A204.1 (cell line): ENCODE data around the gene LMOD3.

Source experiments
- FAIRE-seq: peaks from 2 replicates; lab custom pipeline; 2012; peaks lifted over from hg19 to GRCh38; lab: Jason Lieb, UNC

The LMOD3 gene

GRCh38 chr3:69091389-69092029 lies 30.9 kb downstream of the LMOD3 start:
- no peak for FAIRE-seq

- no peak for FAIRE-seq
These were observed 32.4 kb downstream of the LMOD3 start for GRCh38 chr3:69090021-69090420.

DNA sequence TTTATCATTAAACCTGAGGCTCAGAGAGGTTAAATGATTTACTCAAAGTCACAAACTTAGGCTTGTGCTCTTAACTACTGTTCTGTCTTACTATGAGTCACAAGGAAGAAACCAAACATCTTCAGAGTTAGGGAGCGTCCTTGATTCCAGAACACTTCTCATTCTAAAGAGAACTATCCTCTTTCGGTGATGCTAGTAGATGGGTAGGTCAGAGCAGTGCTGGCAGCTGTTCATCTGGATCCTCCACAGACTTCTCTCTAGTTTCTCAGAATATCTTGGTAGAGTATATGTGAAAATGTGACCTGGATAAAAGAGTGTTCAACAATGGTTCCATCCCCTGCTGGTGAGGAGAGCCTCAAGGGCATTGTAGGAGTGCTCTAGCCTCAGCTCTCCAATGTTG lies 34.3 kb downstream of the LMOD3 start:
- FAIRE-seq = no peak

DNA sequence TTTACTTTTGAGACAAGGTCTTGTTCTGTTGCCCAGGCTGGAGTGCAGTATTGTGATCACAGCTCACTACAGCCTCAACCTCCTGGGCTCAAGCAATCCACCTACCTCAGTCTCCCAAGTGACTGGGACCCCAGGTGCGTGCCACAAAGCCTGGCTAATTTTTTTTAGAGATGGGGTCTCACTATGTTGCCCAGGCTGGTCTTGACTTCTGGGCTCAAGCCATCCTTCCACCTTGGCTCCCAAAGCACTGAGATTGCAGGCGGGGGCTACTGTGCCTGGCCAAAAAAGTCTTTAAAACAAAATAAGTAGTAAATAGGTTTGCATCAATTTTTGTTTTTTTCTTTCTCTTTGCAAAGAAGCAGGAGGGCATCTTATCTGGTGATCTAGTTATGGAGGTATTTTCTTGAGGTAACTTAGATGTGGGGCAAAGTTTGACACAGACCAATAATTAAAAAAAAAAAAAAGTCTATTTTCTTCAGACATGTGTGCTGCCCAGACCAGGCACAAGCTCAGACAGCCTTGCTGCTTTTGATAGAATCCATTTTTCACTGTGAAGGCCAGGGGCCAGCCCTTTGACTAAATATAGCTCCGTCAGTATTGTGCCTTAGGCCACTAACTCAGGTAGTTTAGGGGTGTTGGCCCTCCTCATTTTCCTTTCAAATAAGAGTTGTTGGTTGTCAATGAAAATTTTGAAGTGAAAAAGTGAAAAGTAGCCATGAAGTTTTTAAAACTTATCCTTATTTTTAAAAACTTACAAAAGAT lies 35.2 kb downstream of the LMOD3 start:
- no peak for FAIRE-seq

- no peak for FAIRE-seq
These were observed 36.3 kb downstream of the LMOD3 start for GRCh38 chr3:69085833-69086722.

- FAIRE-seq = no peak
These were observed 37.1 kb downstream of the LMOD3 start for GRCh38 chr3:69085168-69085832.

- FAIRE-seq = peak; percentile 46
These were observed 37.8 kb downstream of the LMOD3 start, which contains the start of gene ARL6IP5 for GRCh38 chr3:69084326-69085167. ARL6IP5 (plus strand) TSS chr3:69084937; CDS start chr3:69085048, 111 bp downstream.

DNA sequence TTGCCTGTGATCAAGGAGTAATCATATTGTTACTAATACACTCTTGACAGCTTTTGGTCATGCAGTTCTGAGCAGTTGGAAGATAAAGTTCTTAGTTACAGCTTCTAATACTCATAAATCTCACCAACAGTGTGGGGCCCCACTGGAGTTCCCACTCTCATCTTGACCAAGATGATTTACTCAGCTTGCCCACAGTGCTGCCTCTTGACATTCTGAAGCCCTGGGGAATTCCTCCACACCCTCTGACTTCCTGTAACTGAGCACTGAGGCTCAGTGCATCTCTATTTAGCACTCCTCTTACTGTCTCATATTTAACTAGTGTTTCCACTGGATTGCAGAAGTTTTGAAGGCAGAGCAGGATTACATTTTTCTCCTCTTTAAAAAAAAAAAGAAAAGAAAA lies 39.6 kb downstream of the LMOD3 start:
- no peak for FAIRE-seq

GRCh38 chr3:69082361-69082760 lies 40.0 kb downstream of the LMOD3 start:
- FAIRE-seq = no peak

DNA sequence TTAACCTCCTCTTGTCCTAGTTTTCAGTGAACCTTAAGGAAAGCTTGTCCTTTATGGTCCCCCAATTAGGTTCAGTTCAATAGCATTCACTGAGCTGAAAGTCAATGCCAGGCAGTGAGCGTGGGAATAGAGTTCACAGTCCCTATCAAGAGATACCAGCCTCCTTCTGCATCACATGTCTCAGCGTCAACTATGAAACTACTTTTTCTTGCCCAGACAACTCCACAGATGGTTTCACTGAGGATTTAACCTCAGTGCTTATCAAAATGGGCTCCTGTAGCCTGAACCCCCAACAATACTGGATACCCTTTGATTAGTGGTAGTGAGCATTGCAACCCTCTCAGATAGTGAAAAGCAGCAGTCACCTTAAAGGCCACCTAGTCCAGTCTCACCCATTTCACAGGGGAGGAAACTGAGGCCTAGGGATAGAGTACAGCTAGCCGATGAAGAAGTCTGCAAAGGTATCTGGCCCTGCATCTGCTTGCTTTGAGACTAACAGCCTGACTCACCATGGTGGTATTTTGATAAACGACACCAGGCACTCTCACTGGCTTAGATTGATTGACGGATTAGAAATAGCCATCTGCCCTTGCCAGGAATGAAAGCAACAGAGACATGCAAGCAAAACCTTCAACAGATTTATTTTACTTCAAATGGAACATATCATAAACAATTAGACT lies 40.7 kb downstream of the LMOD3 start:
- no peak for FAIRE-seq

DNA sequence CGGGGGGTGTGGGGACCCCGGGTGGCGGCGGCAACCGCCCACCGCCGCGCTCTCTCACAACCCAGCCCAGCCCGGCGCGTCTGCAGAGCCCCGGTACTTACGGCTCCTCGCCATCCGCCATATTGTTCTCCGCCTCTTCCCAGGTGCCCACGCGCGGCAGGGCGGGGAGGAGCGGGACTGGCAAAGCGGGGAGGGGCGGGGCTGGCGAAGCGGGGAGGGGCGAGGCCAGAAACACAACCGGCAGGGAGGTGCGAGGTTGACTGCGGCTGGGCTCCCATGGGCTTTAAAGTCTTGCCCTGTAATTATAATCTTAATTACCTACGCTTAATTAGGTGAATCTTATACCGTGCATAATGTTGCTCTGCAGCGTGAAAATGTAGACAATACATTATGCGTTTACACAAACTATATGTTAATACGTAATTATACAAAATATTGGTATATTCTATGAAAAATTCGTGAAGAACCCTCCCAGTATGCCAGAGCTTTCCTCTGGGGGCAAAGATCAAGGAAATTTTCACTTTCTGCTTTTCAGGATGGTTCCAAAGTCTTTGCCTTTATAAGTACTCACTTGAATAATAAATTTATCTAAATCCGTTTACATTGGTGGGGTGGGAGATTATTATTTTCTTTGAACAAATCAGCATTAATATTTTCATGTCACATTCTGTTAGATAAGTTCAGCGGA lies 42.0 kb downstream of the LMOD3 start, which contains the start of gene UBA3:
UBA3 (minus strand) TSS at position 133 of the 688 bp plus-strand sequence; CDS start at position 121, 12 bp downstream.
- no peak for FAIRE-seq

- no peak for FAIRE-seq
These were observed 42.9 kb downstream of the LMOD3 start for GRCh38 chr3:69079269-69080159.

DNA sequence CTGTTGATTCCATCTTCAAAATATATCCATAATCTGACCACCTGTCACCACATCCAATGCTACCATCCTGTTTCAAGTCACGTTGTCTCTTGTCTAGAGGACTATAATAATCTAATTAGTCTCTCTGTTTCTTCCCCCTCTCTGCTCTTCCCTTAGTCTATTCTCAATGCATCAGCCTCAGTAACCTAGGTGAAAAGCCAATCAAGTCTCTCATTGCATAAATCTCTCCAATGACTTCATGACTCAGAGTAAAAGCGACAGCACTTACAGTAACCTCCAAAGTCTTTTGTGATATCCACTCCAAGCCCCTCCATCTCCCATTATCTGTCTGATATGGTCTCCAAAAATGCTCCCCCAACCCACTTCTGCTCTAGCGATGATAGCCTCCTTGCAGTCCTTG lies 49.5 kb downstream of the LMOD3 start:
- FAIRE-seq = no peak

DNA sequence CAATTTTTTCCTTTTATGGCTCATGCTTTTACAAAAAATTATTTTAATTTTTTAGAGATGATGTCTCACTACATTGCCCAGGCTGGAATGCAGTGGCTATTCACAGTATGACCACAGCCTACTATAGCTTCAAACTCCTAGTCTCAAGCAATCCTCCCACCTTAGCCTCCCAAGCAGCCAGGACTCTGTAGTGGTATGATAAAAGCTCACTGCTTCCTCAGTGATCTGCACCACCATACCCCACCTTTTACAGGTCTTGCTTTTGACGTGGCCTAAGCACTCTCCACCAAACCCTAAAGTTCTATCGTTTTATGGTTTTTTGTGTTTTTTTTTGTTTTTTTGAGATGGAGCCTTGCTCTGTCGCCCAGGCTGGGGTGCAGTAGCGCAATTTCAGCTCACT lies 56.3 kb downstream of the LMOD3 start:
- no peak for FAIRE-seq

GRCh38 chr3:69065318-69065964 lies 57.0 kb downstream of the LMOD3 start:
- no peak for FAIRE-seq

GRCh38 chr3:69063636-69064035 lies 58.8 kb downstream of the LMOD3 start:
- no peak for FAIRE-seq

- no peak for FAIRE-seq
These were observed 62.7 kb downstream of the LMOD3 start for GRCh38 chr3:69059688-69060087.

DNA sequence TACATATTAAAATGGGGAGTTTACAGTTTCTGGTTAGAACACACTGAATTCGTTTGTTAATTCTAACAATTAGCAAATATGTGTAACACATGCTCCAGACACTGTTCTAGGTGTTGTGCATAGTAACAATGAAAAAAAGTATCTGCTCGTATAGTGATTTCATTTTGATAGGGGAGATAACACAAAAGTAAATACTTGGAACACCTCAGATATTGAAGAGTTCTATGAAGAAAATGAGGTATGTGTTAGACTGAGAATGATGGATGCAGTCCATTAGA lies 63.5 kb downstream of the LMOD3 start:
- no peak for FAIRE-seq
